Thymus (tissue), 11 donors: Measurements from ENCODE around the gene RGS12. TPM values are rescaled to one million over a fixed set of nuclear protein-coding genes. Genes with fewer than 3 reads are reported as not detected.

ENCODE experiments used
- DNase-seq, 9 donors: peaks; one replicate each; pipeline ENCODE4 v3.0.0-alpha.2; 2013; ENCODE audit warnings: low spot score in 9 of 9, low read depth in 6 of 9, missing footprints in 1 of 9
- H3K27ac ChIP-seq, 2 donors: one replicate each; pipeline ENCODE4 v1.5.1; 2013; ENCODE audit warnings: control low read depth in 1 of 2, low read depth in 1 of 2, low read length in 1 of 2, mild to moderate bottlenecking in 1 of 2, moderate library complexity in 1 of 2
- H3K27me3 ChIP-seq, 2 donors: one replicate each; pipeline ENCODE4 v1.5.1; 2013; ENCODE audit warnings: low read length in 1 of 2; ENCODE audit not compliant: control insufficient read depth in 2 of 2, insufficient read depth in 1 of 2
- H3K36me3 ChIP-seq, 2 donors: one replicate each; pipeline ENCODE4 v1.5.1; 2013; ENCODE audit warnings: low read length in 1 of 2, mild to moderate bottlenecking in 1 of 2, moderate library complexity in 1 of 2; ENCODE audit not compliant: control insufficient read depth in 2 of 2, insufficient read depth in 2 of 2
- H3K4me1 ChIP-seq, 2 donors: one replicate each; pipeline ENCODE4 v1.5.1; 2013; ENCODE audit warnings: low read length in 2 of 2; ENCODE audit not compliant: control insufficient read depth in 2 of 2, insufficient read depth in 2 of 2
- H3K4me3 ChIP-seq, 2 donors: one replicate each; pipeline ENCODE4 v1.5.1; 2013; ENCODE audit warnings: low read length in 2 of 2, control low read depth in 1 of 2, mild to moderate bottlenecking in 1 of 2
- H3K9me3 ChIP-seq, 2 donors: one replicate each; pipeline ENCODE4 v1.5.1; 2013; ENCODE audit warnings: low read length in 1 of 2, mild to moderate bottlenecking in 1 of 2; ENCODE audit not compliant: control insufficient read depth in 2 of 2, insufficient read depth in 1 of 2
- WGBS: extraction: QIAGEN DNeasy Blood & Tissue Kit; methylation state at CpG from one replicate; pipeline ENCODE4 v1.1.7; 2013; 5-methylcytosine and 5-hydroxymethylcytosine counted together
- polyA plus RNA-seq: library from polyadenylated mRNA; stranded (reverse); fragments of 200-250 nt; gene quantifications from one replicate; pipeline ENCODE4 v1.2.3, GENCODE V29; 2013
- total RNA-seq: library from RNA; stranded (reverse); fragments of 120-200 nt; gene quantifications from one replicate; pipeline ENCODE4 v1.2.4, GENCODE V29; 2013
- donor health status: healthy.

RGS12 gene
- total and polyA plus RNA-seq, 2 donors, result 13.0 to 30.4 TPM

DNA sequence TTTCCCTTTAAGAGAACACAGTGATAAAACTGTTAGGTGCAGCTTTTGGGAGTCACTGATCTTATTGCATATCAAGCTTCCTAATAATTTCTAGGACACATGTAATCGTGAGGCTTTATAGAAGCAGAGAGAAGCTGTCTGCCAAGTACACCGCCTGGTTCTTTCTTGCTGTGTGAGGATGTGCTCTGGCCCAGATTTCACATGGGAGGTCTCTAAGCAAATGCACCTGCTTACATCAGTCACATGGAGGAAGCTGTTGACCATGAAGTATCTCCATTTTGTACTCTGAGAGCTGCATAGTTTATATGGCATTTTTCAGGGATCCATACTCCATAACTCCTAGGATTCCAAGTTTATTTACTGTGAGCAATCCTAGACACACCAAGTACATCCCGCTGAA is 37.1 kb downstream of the RGS12 start:
- Histone ChIP-seq H3K4me3 (no peak overlapping the region), H3K27ac (no peak overlapping the region), H3K27me3 (no peaks in the 10 kb centered on the region), H3K36me3 (no peaks in the 10 kb centered on the region), H3K4me1 (no peaks in the 10 kb centered on the region), H3K9me3 (no peaks in the 10 kb centered on the region)
- WGBS, result 95% methylated on average over 3 of the region's 3 CpGs
- DNase-seq, result no peak

GRCh38 chr4:3330707-3331106 is 37.9 kb downstream of the RGS12 start:
- Histone ChIP-seq H3K36me3 (no peaks in the 10 kb centered on the region), H3K27me3 (no peaks in the 10 kb centered on the region), H3K4me3 (no peak overlapping the region), H3K4me1 (no peaks in the 10 kb centered on the region), H3K9me3 (no peaks in the 10 kb centered on the region), H3K27ac (no peak overlapping the region)
- 79% methylated on average over 5 of the region's 5 CpGs for WGBS
- no peak for DNase-seq

- WGBS, result 95% methylated on average over 23 of the region's 23 CpGs
- no peak for DNase-seq
- Histone ChIP-seq H3K27me3 (no peaks in the 10 kb centered on the region), H3K4me1 (no peaks in the 10 kb centered on the region), H3K36me3 (no peaks in the 10 kb centered on the region), H3K4me3 (no peak overlapping the region), H3K9me3 (no peaks in the 10 kb centered on the region), H3K27ac (no peak overlapping the region)
Observed at GRCh38 chr4:3331511-3332394, 38.9 kb downstream of the RGS12 start.

DNA sequence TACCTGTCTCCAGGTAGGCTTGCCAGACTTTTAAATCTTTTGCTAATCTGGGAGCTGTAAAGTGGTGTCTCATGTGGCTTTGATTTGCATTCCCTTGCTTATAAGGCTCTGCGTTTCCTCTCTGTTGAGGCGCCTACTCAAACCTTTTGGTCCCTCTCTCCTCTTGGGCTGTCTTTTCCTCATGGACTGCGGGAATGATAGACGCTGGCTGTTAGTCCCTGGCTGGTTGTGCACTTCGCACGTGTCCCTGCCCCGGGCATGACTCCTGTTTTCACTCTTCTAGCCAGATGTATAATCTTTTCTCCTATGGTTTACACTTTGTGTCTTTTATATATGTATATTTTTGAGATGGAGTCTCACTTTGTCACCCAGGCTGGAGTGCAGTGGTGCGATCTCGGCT is 39.7 kb downstream of the RGS12 start:
- H3K27ac ChIP-seq, result no peak overlapping the region

DNA sequence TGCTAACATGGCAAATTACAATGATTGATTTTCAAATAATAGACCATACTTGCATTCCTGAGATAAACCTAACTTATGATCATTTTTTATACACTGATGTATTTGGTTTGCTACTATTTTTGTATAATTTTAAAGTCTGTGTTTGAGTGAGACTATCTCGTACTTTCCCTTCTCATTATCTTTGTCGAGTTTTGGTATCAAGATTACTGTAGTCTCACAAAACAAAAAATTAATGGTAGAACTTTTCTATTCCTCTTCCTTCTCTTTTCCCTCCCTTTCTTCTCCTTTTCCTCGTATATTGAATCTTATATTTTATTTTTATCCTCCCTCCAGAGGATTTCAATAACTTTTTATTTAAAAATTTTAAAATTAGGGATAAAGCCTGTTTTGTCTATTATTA is 41.5 kb downstream of the RGS12 start:
- no peaks in the 10 kb centered on the region for H3K27me3 ChIP-seq
- no peaks in the 10 kb centered on the region for H3K36me3 ChIP-seq
- H3K4me3 ChIP-seq, result no peak overlapping the region
- no peaks in the 10 kb centered on the region for H3K4me1 ChIP-seq
- DNase-seq, result no peak
- WGBS, result 90% methylated on average over 3 of the region's 3 CpGs
- peaks cover 0 to 1% of the 10 kb centered on the region in 2 donors for H3K9me3 ChIP-seq
- no peak overlapping the region for H3K27ac ChIP-seq

More for the DNA sequence above, 39.7 kb downstream of the RGS12 start:
- Histone ChIP-seq H3K27me3 (no peaks in the 10 kb centered on the region), H3K36me3 (no peaks in the 10 kb centered on the region), H3K4me3 (no peak overlapping the region), H3K4me1 (no peaks in the 10 kb centered on the region), H3K9me3 (no peaks in the 10 kb centered on the region)
- 96% methylated on average over 9 of the region's 9 CpGs for WGBS
- DNase-seq, result no peak

GRCh38 chr4:3335385-3335784 is 42.6 kb downstream of the RGS12 start:
- Histone ChIP-seq H3K9me3 (peaks cover 0 to 1% of the 10 kb centered on the region in 2 donors), H3K27ac (no peak overlapping the region), H3K36me3 (no peaks in the 10 kb centered on the region), H3K4me1 (no peaks in the 10 kb centered on the region), H3K27me3 (no peaks in the 10 kb centered on the region), H3K4me3 (no peak overlapping the region)
- DNase-seq, result no peak
- WGBS, result 75% methylated on average over 10 of the region's 10 CpGs

DNA sequence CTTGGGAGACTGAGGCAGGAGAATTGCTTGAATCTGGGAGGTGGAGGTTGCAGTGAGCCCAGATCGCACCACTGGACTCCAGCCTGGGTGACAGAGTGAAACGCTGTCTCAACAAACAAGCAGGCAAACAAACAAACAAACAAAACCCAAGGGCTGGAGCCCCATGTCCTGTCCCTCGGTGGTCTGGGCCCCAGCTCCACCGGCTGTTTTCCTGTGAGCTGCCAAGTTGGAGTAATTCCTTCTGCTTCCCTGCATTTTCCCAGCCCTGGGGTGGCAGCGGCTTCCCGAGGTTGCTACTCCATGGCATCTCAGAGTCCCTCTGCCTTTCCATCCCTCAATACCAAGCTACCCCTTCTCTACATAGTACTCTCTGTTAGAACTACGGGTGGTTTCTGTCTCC is 43.2 kb downstream of the RGS12 start:
- no peak for DNase-seq
- 99% methylated on average over 7 of the region's 7 CpGs for WGBS

GRCh38 chr4:3336382-3337356 is 43.8 kb downstream of the RGS12 start:
- no peaks in the 10 kb centered on the region for H3K27me3 ChIP-seq
- no peak overlapping the region for H3K27ac ChIP-seq
- H3K4me3 ChIP-seq, result no peak overlapping the region
- H3K36me3 ChIP-seq, result no peaks in the 10 kb centered on the region
- 97% methylated on average over 14 of the region's 14 CpGs for WGBS
- peaks cover 0 to 1% of the 10 kb centered on the region in 2 donors for H3K9me3 ChIP-seq
- no peaks in the 10 kb centered on the region for H3K4me1 ChIP-seq
- no peak for DNase-seq

More for the DNA sequence above, 43.2 kb downstream of the RGS12 start:
- Histone ChIP-seq H3K27me3 (no peaks in the 10 kb centered on the region), H3K4me1 (no peaks in the 10 kb centered on the region), H3K27ac (no peak overlapping the region), H3K4me3 (no peak overlapping the region), H3K36me3 (no peaks in the 10 kb centered on the region), H3K9me3 (peaks cover 0 to 1% of the 10 kb centered on the region in 2 donors)

DNA sequence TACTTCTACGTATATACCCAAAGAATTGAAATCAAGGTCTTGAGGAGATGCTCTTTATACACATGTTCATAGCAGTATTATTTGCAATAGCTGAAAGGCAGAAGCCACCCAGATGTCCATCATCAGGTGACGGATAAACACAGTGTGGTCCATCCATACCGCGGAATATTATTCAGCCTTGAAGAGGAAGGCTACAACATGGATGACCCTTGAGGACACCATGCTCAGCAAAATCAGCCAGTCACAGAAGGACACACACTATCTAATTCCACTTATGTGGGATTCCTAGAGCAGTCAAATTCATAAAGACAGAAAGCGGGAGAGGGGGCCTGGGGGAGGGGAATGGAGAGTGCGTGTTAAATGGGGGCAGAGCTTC is 44.5 kb downstream of the RGS12 start:
- Histone ChIP-seq H3K9me3 (peaks cover 0 to 1% of the 10 kb centered on the region in 2 donors), H3K4me3 (no peak overlapping the region), H3K27me3 (no peaks in the 10 kb centered on the region), H3K4me1 (peaks cover 0 to 2% of the 10 kb centered on the region in 2 donors), H3K27ac (no peak overlapping the region), H3K36me3 (no peaks in the 10 kb centered on the region)
- DNase-seq, result no peak
- WGBS, result over 99% methylated on average over 6 of the region's 6 CpGs
